ENCODE measurements around the gene L3MBTL3.

GRCh38 chr6:130138116-130138908 lies 119.9 kb downstream of the L3MBTL3 start:
- TF ChIP-seq POLR2A (IDR thresholded peaks at IDR 0.05) (no peak), CTCF (IDR thresholded peaks at IDR 0.05) (no peak), POLR2AphosphoS5 (IDR thresholded peaks at IDR 0.05) (no peak)

Data from transverse colon (tissue), 4 donors.